Measurements from ENCODE around the gene TMEM252. TPM values are rescaled to one million over a fixed set of nuclear protein-coding genes. Genes with fewer than 3 reads are reported as not detected.

The TMEM252 gene
- total RNA-seq, 1 experiment from 2014 or later: not detected

DNA sequence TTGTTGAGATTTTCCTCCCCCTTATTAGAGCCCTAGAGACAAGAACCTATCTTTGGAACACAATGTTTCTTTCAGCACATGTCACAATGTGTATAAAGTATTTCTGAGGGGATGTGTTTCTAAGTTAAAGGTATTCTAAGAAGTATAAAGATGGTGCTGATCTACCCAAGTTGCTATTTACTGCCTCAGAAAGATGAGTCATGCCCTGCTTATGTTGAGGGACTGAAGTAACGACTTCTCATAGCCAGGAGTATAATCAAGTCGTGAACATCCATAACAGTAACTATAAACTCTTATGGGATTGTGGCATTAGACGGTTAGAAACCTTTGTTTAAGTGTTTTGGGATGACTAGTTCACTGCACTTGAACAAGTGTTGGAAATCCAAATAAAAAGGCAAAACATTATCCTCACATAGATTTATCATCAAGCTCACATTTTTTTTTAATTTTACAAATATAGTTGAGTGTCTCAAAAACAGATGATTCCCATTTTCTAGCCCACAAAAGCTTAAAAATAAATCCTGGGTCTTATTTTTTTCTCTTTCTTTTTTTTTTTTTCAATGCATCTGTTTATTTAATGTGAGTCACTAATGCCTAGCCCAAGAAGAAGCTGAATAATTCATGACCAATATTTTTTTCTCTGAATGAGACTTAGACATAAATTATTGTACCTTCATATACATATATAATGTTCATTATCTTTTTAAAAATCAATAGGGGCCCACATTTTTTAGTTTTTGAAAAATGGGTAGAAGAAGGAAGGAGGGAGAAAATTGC, 12.2 kb upstream of the TMEM252 start:
- Histone ChIP-seq H3K4me3 (ENCODE audit: low read length) (peak overlapping the region; percentile 41; the same call in 1 of the 2 replicates), H3K27me3 (ENCODE audit: low read length) (no peaks in the 10 kb centered on the region), H3K36me3 (ENCODE audit: low read depth, low read length) (no peaks in the 10 kb centered on the region), H3K9me3 (ENCODE audit: low read length) (no peaks in the 10 kb centered on the region), H3K27ac (ENCODE audit: low read length) (peak overlapping the region; percentile 83), H3F3A (ENCODE audit: low read length, unreplicated experiment) (peaks cover 6% of the 10 kb centered on the region), H3K4me1 (ENCODE audit: insufficient read depth, low read length) (peaks cover 41% of the 10 kb centered on the region), H3K9ac (ENCODE audit: low read length) (0 out of 2 replicates have a peak overlapping the region, but pooled peaks have one; percentile 18), H3K9me2 (replicated peaks; ENCODE audit: low read length) (no peaks in the 10 kb centered on the region), H3K4me2 (ENCODE audit: low read length) (peak overlapping the region; percentile 66), H4K20me1 (ENCODE audit: low read length) (no peaks in the 10 kb centered on the region), H2AFZ (ENCODE audit: low read length) (no peak overlapping the region), H3K79me2 (ENCODE audit: low read length) (no peaks in the 10 kb centered on the region)
- no TSS peak for BruUV-seq (replicated peaks)
- CTCF ChIA-PET: interaction anchor here (0.6 to 0.9 kb wide), 2 partner anchors 15 to 932 kb away, joined by 3 read pairs; no protein-coding TSS in a partner anchor
- TF ChIP-seq EZH2 (IDR thresholded peaks at IDR 0.05; ENCODE audit: low read length, unreplicated experiment) (no peak), EZH2phosphoT487 (IDR thresholded peaks at IDR 0.05; ENCODE audit: borderline replicate concordance, low read length) (no peak)
- peak; percentile 78 for DNase-seq
- intact Hi-C loops (cut with micrococcal nuclease): loop anchor here (2.0 to 10.0 kb wide), 2 partner anchors 16 to 48 kb away; no protein-coding TSS in a partner anchor
- POLR2A ChIA-PET (ENCODE audit: unreplicated experiment): no interaction called here
- ATAC-seq: peak; percentile 89

- Histone ChIP-seq H3K9me3 (ENCODE audit: low read length) (no peaks in the 10 kb centered on the region), H3K9ac (ENCODE audit: low read length) (no peak overlapping the region), H3F3A (ENCODE audit: low read length, unreplicated experiment) (peaks cover 6% of the 10 kb centered on the region), H3K27ac (ENCODE audit: low read length) (no peak overlapping the region), H3K4me1 (ENCODE audit: insufficient read depth, low read length) (peaks cover 41% of the 10 kb centered on the region), H3K79me2 (ENCODE audit: low read length) (no peaks in the 10 kb centered on the region), H3K4me2 (ENCODE audit: low read length) (peak overlapping the region; percentile 62), H3K4me3 (ENCODE audit: low read length) (no peak overlapping the region), H3K9me2 (replicated peaks; ENCODE audit: low read length) (no peaks in the 10 kb centered on the region), H2AFZ (ENCODE audit: low read length) (peak overlapping the region; percentile 63; the same call in 1 of the 2 replicates), H3K27me3 (ENCODE audit: low read length) (no peaks in the 10 kb centered on the region), H4K20me1 (ENCODE audit: low read length) (no peaks in the 10 kb centered on the region), H3K36me3 (ENCODE audit: low read depth, low read length) (no peaks in the 10 kb centered on the region)
- ATAC-seq (peak; percentile 72), DNase-seq (peak; percentile 46)
- BruUV-seq (replicated peaks): no TSS peak
- intact Hi-C loops (cut with micrococcal nuclease): loop anchor here (10.0 kb wide), 1 partner anchor 46 kb away; no protein-coding TSS in a partner anchor
- POLR2A ChIA-PET (ENCODE audit: unreplicated experiment): no interaction called here
- CTCF ChIA-PET: no interaction called here
- TF ChIP-seq CTCF (conservative IDR thresholded peaks at IDR 0.05; ENCODE audit: low read depth, low read length) (no peak), EZH2phosphoT487 (IDR thresholded peaks at IDR 0.05; ENCODE audit: borderline replicate concordance, low read length) (no peak), EZH2 (IDR thresholded peaks at IDR 0.05; ENCODE audit: low read length, unreplicated experiment) (no peak)
Observed at GRCh38 chr9:68551191-68551590, 10.5 kb upstream of the TMEM252 start.

- no TSS peak for BruUV-seq (replicated peaks)
- Histone ChIP-seq H3K79me2 (ENCODE audit: low read length) (no peaks in the 10 kb centered on the region), H4K20me1 (ENCODE audit: low read length) (no peaks in the 10 kb centered on the region), H3F3A (ENCODE audit: low read length, unreplicated experiment) (peaks cover 6% of the 10 kb centered on the region), H3K27me3 (ENCODE audit: low read length) (no peaks in the 10 kb centered on the region), H3K27ac (ENCODE audit: low read length) (no peak overlapping the region), H3K9me2 (replicated peaks; ENCODE audit: low read length) (no peaks in the 10 kb centered on the region), H3K9ac (ENCODE audit: low read length) (no peak overlapping the region), H2AFZ (ENCODE audit: low read length) (no peak overlapping the region), H3K36me3 (ENCODE audit: low read depth, low read length) (no peaks in the 10 kb centered on the region), H3K4me1 (ENCODE audit: insufficient read depth, low read length) (peaks cover 27% of the 10 kb centered on the region), H3K9me3 (ENCODE audit: low read length) (no peaks in the 10 kb centered on the region), H3K4me2 (ENCODE audit: low read length) (no peak overlapping the region), H3K4me3 (ENCODE audit: low read length) (no peak overlapping the region)
- ChIA-PET CTCF (no interaction called here), POLR2A (ENCODE audit: unreplicated experiment) (no interaction called here)
- DNase-seq (no peak), ATAC-seq (no peak)
- intact Hi-C loops (cut with micrococcal nuclease): no loop called here
- TF ChIP-seq EZH2phosphoT487 (IDR thresholded peaks at IDR 0.05; ENCODE audit: borderline replicate concordance, low read length): no peak
- TF ChIP-seq CTCF (conservative IDR thresholded peaks at IDR 0.05; ENCODE audit: low read depth, low read length): no peak
- TF ChIP-seq EZH2 (IDR thresholded peaks at IDR 0.05; ENCODE audit: low read length, unreplicated experiment): no peak
Observed at GRCh38 chr9:68548241-68548640, 7.6 kb upstream of the TMEM252 start.
